ENCODE results near the gene FCAR. TPM values are rescaled to one million over a fixed set of nuclear protein-coding genes. Genes with fewer than 3 reads are reported as not detected.

FCAR gene
- total and polyA plus RNA-seq, 2 donors (not counting 1 experiment from before 2014, with no cell fraction given) = 1.9 TPM; not detected in 1

DNA sequence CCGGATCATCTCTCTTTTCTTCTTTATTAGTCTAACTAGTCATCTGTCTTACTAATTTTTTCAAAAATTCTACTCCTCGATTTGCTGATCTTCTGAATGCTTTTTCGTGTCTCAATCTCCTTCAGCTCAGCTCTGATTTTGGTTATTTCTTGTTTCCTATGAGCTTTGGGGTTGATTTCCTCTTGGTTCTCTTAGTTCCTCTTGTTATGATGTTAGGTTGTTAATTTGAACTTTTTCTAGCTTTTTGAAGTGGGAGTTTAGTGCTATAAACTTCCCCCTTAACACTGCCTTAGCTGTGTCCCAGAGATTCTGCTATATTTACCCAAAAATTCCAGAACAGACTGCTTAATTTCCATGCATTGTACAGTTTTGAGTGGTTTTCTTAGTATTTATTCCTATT is 3.4 kb downstream of the FCAR start:
- TF ChIP-seq, protein P1, sequence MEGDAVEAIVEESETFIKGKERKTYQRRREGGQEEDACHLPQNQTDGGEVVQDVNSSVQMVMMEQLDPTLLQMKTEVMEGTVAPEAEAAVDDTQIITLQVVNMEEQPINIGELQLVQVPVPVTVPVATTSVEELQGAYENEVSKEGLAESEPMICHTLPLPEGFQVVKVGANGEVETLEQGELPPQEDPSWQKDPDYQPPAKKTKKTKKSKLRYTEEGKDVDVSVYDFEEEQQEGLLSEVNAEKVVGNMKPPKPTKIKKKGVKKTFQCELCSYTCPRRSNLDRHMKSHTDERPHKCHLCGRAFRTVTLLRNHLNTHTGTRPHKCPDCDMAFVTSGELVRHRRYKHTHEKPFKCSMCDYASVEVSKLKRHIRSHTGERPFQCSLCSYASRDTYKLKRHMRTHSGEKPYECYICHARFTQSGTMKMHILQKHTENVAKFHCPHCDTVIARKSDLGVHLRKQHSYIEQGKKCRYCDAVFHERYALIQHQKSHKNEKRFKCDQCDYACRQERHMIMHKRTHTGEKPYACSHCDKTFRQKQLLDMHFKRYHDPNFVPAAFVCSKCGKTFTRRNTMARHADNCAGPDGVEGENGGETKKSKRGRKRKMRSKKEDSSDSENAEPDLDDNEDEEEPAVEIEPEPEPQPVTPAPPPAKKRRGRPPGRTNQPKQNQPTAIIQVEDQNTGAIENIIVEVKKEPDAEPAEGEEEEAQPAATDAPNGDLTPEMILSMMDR (IDR thresholded peaks at IDR 0.05) = no peak
- TF ChIP-seq EZH2 (IDR thresholded peaks at IDR 0.05; ENCODE audit: borderline replicate concordance, insufficient read depth, low read depth, low read length, poor library complexity, severe bottlenecking) = no peak
- H4K20me1 ChIP-seq (ENCODE audit: control insufficient read depth, insufficient read depth, low read length, poor library complexity, severe bottlenecking) = no peaks in the 10 kb centered on the region
- no peaks in the 10 kb centered on the region for H3K9me3 Mint-ChIP-seq (ENCODE audit: insufficient read depth)
- no peak overlapping the region for H2AFZ ChIP-seq (ENCODE audit: insufficient read depth, low read depth, low read length, poor library complexity, severe bottlenecking)
- H3K9me3 ChIP-seq (ENCODE audit: control extremely low read depth in 1 of 3, control insufficient read depth in 2 of 3, insufficient read depth in 1 of 3, low read length in 2 of 3) = peaks cover 0 to 6% (median 0%) of the 10 kb centered on the region in 3 donors
- no peak overlapping the region for H3K27ac ChIP-seq (ENCODE audit: low read length in 2 of 2)
- H3K9ac ChIP-seq (ENCODE audit: low read length) = no peak overlapping the region
- intact Hi-C loops (cut with micrococcal nuclease) = no loop called here
- CTCF ChIA-PET = interaction anchor here (0.7 kb wide), 1 partner anchor 262 kb away, joined by 3 read pairs; no protein-coding TSS in a partner anchor
- H3K4me3 ChIP-seq (ENCODE audit: control extremely low read depth in 1 of 5, extremely low read depth in 1 of 5, insufficient read depth in 1 of 5, low read depth in 2 of 5, low read length in 4 of 5) = peak overlapping the region in 1 of 5 experiments; percentile 84
- H3K36me3 ChIP-seq (replicated peaks in 1 of 2; ENCODE audit: control extremely low read depth in 1 of 2, control insufficient read depth in 1 of 2, extremely low read depth in 1 of 2, insufficient read depth in 2 of 2, low read length in 1 of 2) = no peaks in the 10 kb centered on the region
- H3K4me1 Mint-ChIP-seq = peaks cover 8% of the 10 kb centered on the region
- POLR2A ChIA-PET = no interaction called here
- H3K79me2 ChIP-seq (ENCODE audit: control insufficient read depth, insufficient read depth, low read length) = no peaks in the 10 kb centered on the region
- H3K4me2 ChIP-seq (replicated peaks; ENCODE audit: low read depth, low read length, poor library complexity, severe bottlenecking) = no peak overlapping the region
- no CpG with 5 or more reads among the region's 3 CpGs for WGBS (ENCODE audit: insufficient coverage)
- no peak overlapping the region for H3K4me3 Mint-ChIP-seq
- DNase-seq (no peak), ATAC-seq (ENCODE audit: low read depth) (no peak)
- H3K27me3 ChIP-seq (replicated peaks in 1 of 4; ENCODE audit: control extremely low read depth in 1 of 4, control insufficient read depth in 3 of 4, insufficient read depth in 4 of 4, low read length in 3 of 4) = peaks cover 0 to 19% (median 6%) of the 10 kb centered on the region in 4 experiments
- H3K27me3 Mint-ChIP-seq = peaks cover 26% of the 10 kb centered on the region
- no peak overlapping the region for H3K27ac Mint-ChIP-seq
- peaks cover 0 to 8% of the 10 kb centered on the region in 2 donors for H3K4me1 ChIP-seq (ENCODE audit: control insufficient read depth in 2 of 2, insufficient read depth in 2 of 2, low read length in 2 of 2)

DNA sequence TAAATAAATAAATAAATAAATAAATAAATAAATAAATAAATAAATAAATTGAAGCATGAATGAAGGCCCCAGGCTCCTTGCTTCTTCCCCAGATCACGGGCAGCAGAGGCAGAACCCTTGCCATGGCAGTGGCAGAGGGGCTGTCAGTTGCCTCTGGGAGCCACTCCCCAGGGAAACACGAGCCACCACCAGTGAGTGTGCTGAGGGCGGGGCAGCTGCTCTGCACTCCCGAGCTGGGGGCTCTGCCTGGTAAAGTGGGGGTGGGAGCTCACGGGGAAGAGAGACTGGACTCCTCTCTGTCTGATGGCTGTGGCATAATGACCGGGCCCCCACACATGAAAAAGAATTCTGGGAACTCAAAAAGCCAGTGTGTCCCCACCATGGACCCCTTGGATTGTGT is 7.8 kb downstream of the FCAR start:
- WGBS (ENCODE audit: insufficient coverage) = 68% methylated on average over 6 of the region's 6 CpGs
- H3K27ac Mint-ChIP-seq = no peak overlapping the region
- H3K9me3 ChIP-seq (ENCODE audit: control extremely low read depth in 1 of 3, control insufficient read depth in 2 of 3, insufficient read depth in 1 of 3, low read length in 2 of 3) = peaks cover 0 to 12% (median 0%) of the 10 kb centered on the region in 3 donors

More for the DNA sequence above, 7.8 kb downstream of the FCAR start:
- H3K27ac ChIP-seq (ENCODE audit: low read length in 2 of 2) = no peak overlapping the region
- H3K27me3 Mint-ChIP-seq = peaks cover 30% of the 10 kb centered on the region
- H3K4me2 ChIP-seq (replicated peaks; ENCODE audit: low read depth, low read length, poor library complexity, severe bottlenecking) = no peak overlapping the region
- H3K79me2 ChIP-seq (ENCODE audit: control insufficient read depth, insufficient read depth, low read length) = no peaks in the 10 kb centered on the region
- ChIA-PET CTCF (interaction anchor here (1.2 kb wide), 1 partner anchor 258 kb away, joined by 3 read pairs; no protein-coding TSS in a partner anchor), POLR2A (no interaction called here)
- no peaks in the 10 kb centered on the region for H4K20me1 ChIP-seq (ENCODE audit: control insufficient read depth, insufficient read depth, low read length, poor library complexity, severe bottlenecking)
- no peak for ATAC-seq (ENCODE audit: low read depth)
- H2AFZ ChIP-seq (ENCODE audit: insufficient read depth, low read depth, low read length, poor library complexity, severe bottlenecking) = no peak overlapping the region
- no peak overlapping the region for H3K4me3 Mint-ChIP-seq
- DNase-seq = no peak
- peaks cover 0 to 22% (median 6%) of the 10 kb centered on the region in 4 experiments for H3K27me3 ChIP-seq (replicated peaks in 1 of 4; ENCODE audit: control extremely low read depth in 1 of 4, control insufficient read depth in 3 of 4, insufficient read depth in 4 of 4, low read length in 3 of 4)
- no peaks in the 10 kb centered on the region for H3K36me3 ChIP-seq (replicated peaks in 1 of 2; ENCODE audit: control extremely low read depth in 1 of 2, control insufficient read depth in 1 of 2, extremely low read depth in 1 of 2, insufficient read depth in 2 of 2, low read length in 1 of 2)
- H3K9ac ChIP-seq (ENCODE audit: low read length) = no peak overlapping the region
- no peak for TF ChIP-seq EZH2 (IDR thresholded peaks at IDR 0.05; ENCODE audit: borderline replicate concordance, insufficient read depth, low read depth, low read length, poor library complexity, severe bottlenecking)
- TF ChIP-seq, protein P1 (IDR thresholded peaks at IDR 0.05) = no peak
- no peak overlapping the region for H3K4me3 ChIP-seq (ENCODE audit: control extremely low read depth in 1 of 5, extremely low read depth in 1 of 5, insufficient read depth in 1 of 5, low read depth in 2 of 5, low read length in 4 of 5)
- H3K9me3 Mint-ChIP-seq (ENCODE audit: insufficient read depth) = no peaks in the 10 kb centered on the region
- peaks cover 0 to 3% of the 10 kb centered on the region in 2 donors for H3K4me1 ChIP-seq (ENCODE audit: control insufficient read depth in 2 of 2, insufficient read depth in 2 of 2, low read length in 2 of 2)
- intact Hi-C loops (cut with micrococcal nuclease) = no loop called here
- no peaks in the 10 kb centered on the region for H3K4me1 Mint-ChIP-seq
